Measurements from ENCODE around the gene PTH1R.

DNA sequence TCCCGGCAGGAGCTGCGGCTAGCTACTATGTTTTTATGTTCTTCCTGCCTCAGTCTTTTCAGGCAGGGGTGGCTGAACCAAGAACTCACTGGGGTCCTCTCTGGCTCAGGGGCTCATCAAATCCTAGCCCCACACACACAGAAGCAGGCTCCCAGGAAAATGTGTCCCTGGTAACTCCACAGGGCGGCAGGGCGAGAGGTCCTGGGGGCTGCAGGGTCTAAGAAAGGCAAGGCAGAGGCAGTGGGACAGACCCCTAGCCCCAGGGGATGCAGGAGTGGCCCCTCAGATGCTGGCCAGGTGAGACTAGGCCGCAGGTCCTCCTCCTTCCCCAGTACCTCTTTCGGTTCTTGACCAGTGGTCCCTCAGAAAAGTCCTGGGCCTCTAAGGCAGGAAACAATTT is 48.9 kb downstream of the PTH1R start:
- TF ChIP-seq, protein P1, sequence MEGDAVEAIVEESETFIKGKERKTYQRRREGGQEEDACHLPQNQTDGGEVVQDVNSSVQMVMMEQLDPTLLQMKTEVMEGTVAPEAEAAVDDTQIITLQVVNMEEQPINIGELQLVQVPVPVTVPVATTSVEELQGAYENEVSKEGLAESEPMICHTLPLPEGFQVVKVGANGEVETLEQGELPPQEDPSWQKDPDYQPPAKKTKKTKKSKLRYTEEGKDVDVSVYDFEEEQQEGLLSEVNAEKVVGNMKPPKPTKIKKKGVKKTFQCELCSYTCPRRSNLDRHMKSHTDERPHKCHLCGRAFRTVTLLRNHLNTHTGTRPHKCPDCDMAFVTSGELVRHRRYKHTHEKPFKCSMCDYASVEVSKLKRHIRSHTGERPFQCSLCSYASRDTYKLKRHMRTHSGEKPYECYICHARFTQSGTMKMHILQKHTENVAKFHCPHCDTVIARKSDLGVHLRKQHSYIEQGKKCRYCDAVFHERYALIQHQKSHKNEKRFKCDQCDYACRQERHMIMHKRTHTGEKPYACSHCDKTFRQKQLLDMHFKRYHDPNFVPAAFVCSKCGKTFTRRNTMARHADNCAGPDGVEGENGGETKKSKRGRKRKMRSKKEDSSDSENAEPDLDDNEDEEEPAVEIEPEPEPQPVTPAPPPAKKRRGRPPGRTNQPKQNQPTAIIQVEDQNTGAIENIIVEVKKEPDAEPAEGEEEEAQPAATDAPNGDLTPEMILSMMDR (IDR thresholded peaks at IDR 0.05) = no peak
- TF ChIP-seq POLR2A (IDR thresholded peaks at IDR 0.05) = no peak

Data from prostate gland (tissue), 2 donors.